Tibial artery (tissue), 4 donors: ENCODE results near the gene RIMBP2.

Experiments used
- DNase-seq, 2 donors: peaks; one replicate each; pipeline ENCODE4 v3.0.0-alpha.2; 2019
- H3K27ac ChIP-seq, 2 donors: fragments of 200-600 bp; sonication (generic) in 1 of 2; 1 replicate in 1 of 2; 2 replicates in 1 of 2; pipeline ENCODE4 v1.5.1; 2018 to 2019; ENCODE audit warnings: mild to moderate bottlenecking in 1 of 2
- H3K27me3 ChIP-seq, 2 donors: fragments of 200-600 bp; sonication (generic) in 1 of 2; one replicate each; pipeline versions ENCODE4 v1.5.1 to v1.6.0; 2016 to 2019
- H3K36me3 ChIP-seq, 3 donors: fragments of 200-600 bp; sonication (generic) in 2 of 3; one replicate each; pipeline ENCODE4 v1.5.1; 2016 to 2019; ENCODE audit warnings: mild to moderate bottlenecking in 2 of 3
- H3K4me1 ChIP-seq, 4 donors: fragments of 200-600 bp; sonication (generic) in 2 of 4; 1 replicate in 3 of 4; 2 replicates in 1 of 4; pipeline ENCODE4 v1.5.1; 2016 to 2019
- H3K4me3 ChIP-seq, 2 donors: fragments of 200-600 bp; sonication (generic) in 1 of 2; 1 replicate in 1 of 2; 2 replicates in 1 of 2; pipeline ENCODE4 v1.5.1; 2018 to 2019; ENCODE audit warnings: mild to moderate bottlenecking in 2 of 2
- H3K9me3 ChIP-seq, 3 donors: fragments of 200-600 bp; sonication (generic) in 1 of 3; one replicate each; pipeline ENCODE4 v1.5.1; 2016 to 2019
- CTCF ChIP-seq, 2 experiments: fragments of 200-600 bp in 1 of 2; fragments of 450-650 bp in 1 of 2; IDR thresholded peaks; one replicate each; pipeline ENCODE4 v1.5.1; 2017 to 2019; ENCODE audit warnings: antibody characterized with exemption in 2 of 2, mild to moderate bottlenecking in 1 of 2, moderate library complexity in 1 of 2
- intact Hi-C: fragments of 100-400 bp; cut with DNase I; formaldehyde crosslinking; loops from one replicate; pipeline ENCODE4 v1.15.0; 2023; ENCODE audit warnings: low total_unique reads

RIMBP2 gene

GRCh38 chr12:130562716-130563115 is 153.4 kb downstream of the RIMBP2 start:
- intact Hi-C loops: no loop called here
- no peak for DNase-seq
- Histone ChIP-seq H3K4me1 (no peaks in the 10 kb centered on the region), H3K27me3 (no peaks in the 10 kb centered on the region), H3K27ac (no peak overlapping the region), H3K4me3 (no peak overlapping the region), H3K9me3 (peaks cover 0 to 13% (median 4%) of the 10 kb centered on the region in 3 donors), H3K36me3 (no peaks in the 10 kb centered on the region)
- TF ChIP-seq CTCF (IDR thresholded peaks at IDR 0.05): no peak

DNA sequence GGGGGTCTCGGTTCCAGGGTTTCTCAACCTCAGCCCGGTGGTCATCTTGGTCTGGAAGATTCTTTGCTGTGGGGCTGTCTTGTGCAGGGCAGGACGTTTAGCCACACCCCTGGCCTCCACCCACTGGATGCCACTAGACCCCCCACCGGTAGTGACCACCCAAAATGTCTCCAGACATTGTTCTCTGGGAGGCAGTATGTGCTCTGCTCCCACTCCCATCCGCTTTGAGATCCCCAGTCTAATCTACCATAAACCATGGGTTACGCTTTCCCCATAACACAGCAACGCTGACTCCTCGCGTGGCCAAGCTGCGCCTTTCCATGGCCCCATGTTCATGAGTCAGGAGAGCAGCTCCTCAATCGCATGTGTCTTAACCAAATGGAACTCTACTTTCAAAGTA is 155.8 kb downstream of the RIMBP2 start:
- intact Hi-C loops: no loop called here
- H3K4me1 ChIP-seq: no peaks in the 10 kb centered on the region
- H3K27me3 ChIP-seq: peaks cover 0 to 3% of the 10 kb centered on the region in 2 donors
- no peak for DNase-seq
- no peaks in the 10 kb centered on the region for H3K36me3 ChIP-seq
- no peak for TF ChIP-seq CTCF (IDR thresholded peaks at IDR 0.05)
- no peak overlapping the region for H3K27ac ChIP-seq
- peaks cover 0 to 3% (median 0%) of the 10 kb centered on the region in 3 donors for H3K9me3 ChIP-seq
- no peak overlapping the region for H3K4me3 ChIP-seq

GRCh38 chr12:130559806-130560205 is 156.3 kb downstream of the RIMBP2 start:
- intact Hi-C loops: no loop called here
- Histone ChIP-seq H3K9me3 (peaks cover 0 to 3% (median 0%) of the 10 kb centered on the region in 3 donors), H3K36me3 (no peaks in the 10 kb centered on the region), H3K27ac (no peak overlapping the region), H3K4me3 (no peak overlapping the region), H3K27me3 (peaks cover 0 to 3% of the 10 kb centered on the region in 2 donors), H3K4me1 (no peaks in the 10 kb centered on the region)
- DNase-seq: no peak
- no peak for TF ChIP-seq CTCF (IDR thresholded peaks at IDR 0.05)

DNA sequence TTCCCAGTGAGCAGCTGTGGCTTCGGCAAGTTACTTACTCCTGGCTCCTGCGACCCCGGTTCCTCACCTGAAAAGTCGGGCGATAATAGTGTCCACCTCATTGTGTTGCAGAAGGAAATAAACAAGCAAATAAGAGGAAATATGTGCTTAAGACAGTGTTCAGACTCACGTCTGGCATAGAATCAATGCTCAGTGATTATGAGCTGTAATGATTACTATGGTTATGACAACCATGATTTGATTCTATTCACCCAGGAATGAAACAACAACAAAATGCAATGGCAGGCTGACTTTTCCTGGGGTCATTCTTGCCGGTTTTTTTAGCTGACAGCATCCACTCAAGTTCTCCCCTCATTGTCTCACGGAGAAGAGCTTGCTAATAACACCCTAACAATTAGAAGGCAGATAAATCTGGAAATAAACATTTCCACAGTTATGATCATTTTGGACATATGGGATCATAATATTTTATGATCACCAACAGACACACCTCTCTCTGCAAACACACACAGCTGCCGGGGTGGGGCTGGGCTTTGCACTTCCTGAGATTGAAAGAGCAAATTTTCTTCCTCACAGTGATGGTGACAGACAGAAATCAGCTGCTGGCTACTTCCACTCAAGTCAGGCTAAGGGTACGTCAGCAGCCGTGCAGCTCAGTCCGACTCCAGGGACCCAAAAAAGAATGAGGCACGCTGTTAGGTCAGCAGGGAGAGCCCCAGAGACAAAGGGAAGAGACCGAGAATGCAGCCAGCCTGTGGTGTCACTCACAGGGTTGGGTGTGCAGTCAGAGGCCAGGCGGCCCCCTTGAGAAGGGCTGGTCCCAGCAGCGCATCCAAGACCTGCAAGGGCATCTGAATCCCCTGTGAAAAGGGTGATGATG is 158.0 kb downstream of the RIMBP2 start:
- Histone ChIP-seq H3K4me1 (no peaks in the 10 kb centered on the region), H3K27me3 (peaks cover 0 to 3% of the 10 kb centered on the region in 2 donors), H3K36me3 (no peaks in the 10 kb centered on the region), H3K27ac (no peak overlapping the region), H3K9me3 (no peaks in the 10 kb centered on the region), H3K4me3 (no peak overlapping the region)
- TF ChIP-seq CTCF (IDR thresholded peaks at IDR 0.05): no peak
- intact Hi-C loops: no loop called here
- DNase-seq: no peak

GRCh38 chr12:130557201-130557600 is 158.9 kb downstream of the RIMBP2 start:
- Histone ChIP-seq H3K4me3 (no peak overlapping the region), H3K27me3 (peaks cover 0 to 3% of the 10 kb centered on the region in 2 donors), H3K36me3 (no peaks in the 10 kb centered on the region), H3K9me3 (no peaks in the 10 kb centered on the region), H3K27ac (no peak overlapping the region), H3K4me1 (no peaks in the 10 kb centered on the region)
- no peak for TF ChIP-seq CTCF (IDR thresholded peaks at IDR 0.05)
- DNase-seq: no peak
- intact Hi-C loops: no loop called here
